GM23338 (cell line): ENCODE data around the gene HNMT. TPM values are rescaled to one million over a fixed set of nuclear protein-coding genes. Genes with fewer than 3 reads are reported as not detected.

Experiments
- ATAC-seq: fragments of 200-7000 bp; cut with Tn5 transposase; 3 replicates; pipeline ENCODE4 v1.9.1; 2020
- DNase-seq: peaks from one replicate; pipeline ENCODE4 v3.0.0-alpha.2; 2015; ENCODE audit warnings: low spot score
- H2AFZ ChIP-seq: fragments of 200-600 bp; sonication (generic); 2 replicates; pipeline ENCODE4 v1.8.0; 2016; ENCODE audit warnings: antibody characterized with exemption, mild to moderate bottlenecking, moderate library complexity
- H3F3A ChIP-seq: fragments of 200-600 bp; sonication (generic); replicated peaks from 2 replicates; pipeline ENCODE4 v1.8.0; 2017; ENCODE audit warnings: antibody characterized with exemption, mixed run types, low read depth
- H3K27ac ChIP-seq: fragments of 200-600 bp; sonication (generic); 2 replicates; pipeline ENCODE4 v1.6.1; 2016; ENCODE audit warnings: low read depth
- H3K27me3 ChIP-seq: fragments of 200-600 bp; sonication (generic); 2 replicates; pipeline ENCODE4 v1.8.0; 2016; ENCODE audit warnings: mild to moderate bottlenecking, mixed run types, moderate library complexity; ENCODE audit not compliant: insufficient read depth
- H3K36me3 ChIP-seq: fragments of 200-600 bp; sonication (generic); 2 replicates; pipeline ENCODE4 v1.8.0; 2016; ENCODE audit warnings: mild to moderate bottlenecking; ENCODE audit not compliant: insufficient read depth
- H3K4me1 ChIP-seq: fragments of 200-600 bp; sonication (generic); 2 replicates; pipeline ENCODE4 v1.8.0; 2016; ENCODE audit warnings: mild to moderate bottlenecking, moderate library complexity; ENCODE audit not compliant: insufficient read depth
- H3K4me2 ChIP-seq: fragments of 200-600 bp; sonication (generic); 2 replicates; pipeline ENCODE4 v1.7.1; 2017; ENCODE audit warnings: mixed run types
- H3K4me3 ChIP-seq: fragments of 200-600 bp; sonication (generic); 2 replicates; pipeline ENCODE4 v1.6.1; 2016; ENCODE audit warnings: mixed run types
- H3K79me2 ChIP-seq: fragments of 200-600 bp; sonication (generic); replicated peaks from 2 replicates; pipeline ENCODE4 v1.8.0; 2017; ENCODE audit warnings: mild to moderate bottlenecking; ENCODE audit not compliant: insufficient read depth
- H3K9me2 ChIP-seq: fragments of 200-600 bp; sonication (generic); 2 replicates; pipeline ENCODE4 v1.8.0; 2017; ENCODE audit not compliant: insufficient read depth
- H4K20me1 ChIP-seq: fragments of 200-600 bp; sonication (generic); replicated peaks from 2 replicates; pipeline ENCODE4 v1.8.0; 2017; ENCODE audit warnings: mild to moderate bottlenecking; ENCODE audit not compliant: insufficient read depth
- H3K27ac Mint-ChIP-seq: 2 replicates; pipeline ENCODE4 v1.8.0; 2020; ENCODE audit warnings: inconsistent platforms, mild to moderate bottlenecking, moderate library complexity, mixed read lengths
- H3K27me3 Mint-ChIP-seq: 3 replicates; pipeline ENCODE4 v1.8.0; 2022; ENCODE audit warnings: low read depth, mild to moderate bottlenecking, moderate library complexity, mixed read lengths, inconsistent platforms; ENCODE audit not compliant: insufficient read depth, poor library complexity
- H3K36me3 Mint-ChIP-seq: 3 replicates; pipeline ENCODE4 v1.8.0; 2021; ENCODE audit warnings: low read depth, mild to moderate bottlenecking, inconsistent platforms, moderate library complexity, mixed read lengths
- H3K4me1 Mint-ChIP-seq: 3 replicates; pipeline ENCODE4 v1.8.0; 2020; ENCODE audit warnings: mild to moderate bottlenecking, inconsistent platforms, mixed read lengths
- H3K4me3 Mint-ChIP-seq: 3 replicates; pipeline ENCODE4 v1.8.0; 2021; ENCODE audit warnings: moderate library complexity, mild to moderate bottlenecking, inconsistent platforms, mixed read lengths
- H3K9me3 Mint-ChIP-seq: 3 replicates; pipeline ENCODE4 v1.8.0; 2020; ENCODE audit warnings: moderate library complexity, mild to moderate bottlenecking, inconsistent platforms, mixed read lengths
- CREB1 ChIP-seq: fragments of 250-450 bp; sonication (Bioruptor Pico); IDR thresholded peaks from 2 replicates; pipeline ENCODE4 v1.5.0; 2020; ENCODE audit warnings: low read depth, mild to moderate bottlenecking, moderate library complexity
- CTCF ChIP-seq, 2 experiments: fragments of 200-600 bp in 1 of 2; sonication (generic) in 1 of 2; conservative IDR thresholded peaks; 2 replicates each; pipeline versions ENCODE4 v1.5.1 to v1.6.1; 2016 to 2017; ENCODE audit warnings: antibody characterized with exemption in 2 of 2, low read depth in 2 of 2, mild to moderate bottlenecking in 2 of 2, moderate library complexity in 1 of 2
- ETS1 ChIP-seq: IDR thresholded peaks from 2 replicates; pipeline ENCODE4 v1.6.1; 2016; ENCODE audit warnings: antibody characterized with exemption
- EZH2 ChIP-seq: fragments of 200-600 bp; sonication (generic); IDR thresholded peaks from one replicate; pipeline ENCODE4 v1.8.0; 2017; ENCODE audit warnings: antibody characterized with exemption, mild to moderate bottlenecking, low read depth; ENCODE audit not compliant: unreplicated experiment
- EZH2phosphoT487 ChIP-seq: fragments of 200-600 bp; sonication (generic); IDR thresholded peaks from one replicate; pipeline ENCODE4 v1.8.1; 2018; ENCODE audit warnings: antibody characterized with exemption; ENCODE audit not compliant: unreplicated experiment
- JUNB ChIP-seq: IDR thresholded peaks from one replicate; pipeline ENCODE4 v1.6.1; 2016; ENCODE audit warnings: antibody characterized with exemption; ENCODE audit not compliant: unreplicated experiment
- NANOG ChIP-seq: IDR thresholded peaks from 2 replicates; pipeline ENCODE4 v1.6.1; 2016; ENCODE audit warnings: antibody characterized with exemption, borderline replicate concordance
- POLR2AphosphoS5 ChIP-seq: IDR thresholded peaks from 2 replicates; pipeline ENCODE4 v1.6.1; 2016; ENCODE audit warnings: antibody characterized with exemption, low read depth
- REST ChIP-seq: IDR thresholded peaks from one replicate; pipeline ENCODE4 v1.6.1; 2018; ENCODE audit warnings: antibody characterized with exemption; ENCODE audit not compliant: unreplicated experiment
- STAT1 ChIP-seq: IDR thresholded peaks from one replicate; pipeline ENCODE4 v1.6.1; 2016; ENCODE audit warnings: antibody characterized with exemption; ENCODE audit not compliant: unreplicated experiment
- ZNF114 ChIP-seq: fragments of 250-450 bp; sonication (Bioruptor Pico); IDR thresholded peaks from 2 replicates; pipeline ENCODE4 v1.5.0; 2020; ENCODE audit warnings: mild to moderate bottlenecking, moderate library complexity
- ZNF331 ChIP-seq: fragments of 250-450 bp; sonication (Bioruptor Pico); IDR thresholded peaks from 2 replicates; pipeline ENCODE4 v1.5.0; 2020; ENCODE audit warnings: low read depth, mild to moderate bottlenecking, moderate library complexity
- polyA plus RNA-seq: library from polyadenylated mRNA; unstranded; fragments of >200 nt; fragmentation: Nextera tagmentation; extraction: Ambion mirVana; gene quantifications from 2 replicates; pipeline ENCODE4 v1.2.1, GENCODE V29; 2016
- total RNA-seq: library from RNA; depleted of rRNA; stranded (reverse); fragments of >200 nt; shearing (Covaris generic); gene quantifications from 2 replicates; pipeline ENCODE4 v1.2.3, GENCODE V29; 2014

HNMT gene
- total and polyA plus RNA-seq, 2 experiments from 2014 or later, result 3.3 to 3.4 TPM

GRCh38 chr2:137944714-137945113 is 19.6 kb upstream of the HNMT start (continued):
- TF ChIP-seq REST (no peak), POLR2AphosphoS5 (no peak), CTCF (conservative IDR thresholded peaks at IDR 0.05; ENCODE audit: low read depth in 2 of 2) (no peak), EZH2phosphoT487 (no peak), NANOG (no peak), EZH2 (no peak)

GRCh38 chr2:137945229-137945628 is 19.0 kb upstream of the HNMT start:
- Histone ChIP-seq H3K27me3 (peaks cover 18% of the 10 kb centered on the region), H3K4me2 (no peak overlapping the region), H3K36me3 (no peaks in the 10 kb centered on the region), H3K4me1 (no peaks in the 10 kb centered on the region), H2AFZ (no peak overlapping the region), H3K4me3 (no peak overlapping the region), H3F3A (no peaks in the 10 kb centered on the region), H3K79me2 (no peaks in the 10 kb centered on the region), H3K27ac (no peak overlapping the region), H4K20me1 (no peaks in the 10 kb centered on the region; the same call in 1 of the 2 replicates), H3K9me2 (no peaks in the 10 kb centered on the region)
- H3K4me3 Mint-ChIP-seq, result no peak overlapping the region
- H3K4me1 Mint-ChIP-seq, result peaks cover 7% of the 10 kb centered on the region
- H3K27ac Mint-ChIP-seq, result no peak overlapping the region
- H3K36me3 Mint-ChIP-seq, result no peaks in the 10 kb centered on the region
- H3K27me3 Mint-ChIP-seq, result peaks cover 1% of the 10 kb centered on the region
- H3K9me3 Mint-ChIP-seq, result no peaks in the 10 kb centered on the region
- ATAC-seq (no peak), DNase-seq (no peak)
- TF ChIP-seq STAT1, result no peak
- TF ChIP-seq ZNF114 (CRISPR knock-in tag), result no peak
- no peak for TF ChIP-seq REST
- TF ChIP-seq CREB1 (CRISPR knock-in tag), result no peak
- no peak for TF ChIP-seq POLR2AphosphoS5
- no peak for TF ChIP-seq ETS1
- no peak for TF ChIP-seq JUNB
- TF ChIP-seq CTCF (conservative IDR thresholded peaks at IDR 0.05; ENCODE audit: low read depth in 2 of 2), result no peak
- no peak for TF ChIP-seq NANOG
- no peak for TF ChIP-seq ZNF331 (CRISPR knock-in tag)
